OCI-LY7 (cell line): ENCODE results near the gene GPNMB. TPM values are rescaled to one million over a fixed set of nuclear protein-coding genes. Genes with fewer than 3 reads are reported as not detected.

ENCODE experiments used
- BruUV-seq: library from RNA; stranded (reverse); fragments of 400-500 nt; replicated peaks from 2 replicates; lab custom pipeline; 2021; lab: Mats Ljungman, UMichigan
- CTCF ChIA-PET: fragments of 300-600 bp; sonication (Branson Sonifier 250); formaldehyde crosslinking; loops from one replicate; lab custom pipeline; 2022; ENCODE audit warnings: antibody characterized with exemption; ENCODE audit not compliant: unreplicated experiment; lab: Charles Lee
- POLR2A ChIA-PET: fragments of 300-600 bp; sonication (Branson Sonifier 250); formaldehyde crosslinking; loops from one replicate; lab custom pipeline; 2022; ENCODE audit warnings: antibody characterized with exemption; lab: Charles Lee
- DNase-seq: peaks from one replicate; pipeline ENCODE4 v3.0.0-alpha.2; 2015; ENCODE audit warnings: low spot score
- H2AFZ ChIP-seq: fragments of 200-600 bp; sonication (generic), shearing (Covaris generic); 2 replicates; pipeline ENCODE4 v1.6.1; 2014; ENCODE audit warnings: mild to moderate bottlenecking, antibody characterized with exemption, low read length, moderate library complexity
- H3K27ac ChIP-seq: fragments of 200-600 bp; sonication (generic); 2 replicates; pipeline ENCODE4 v1.5.1; 2014; ENCODE audit warnings: mixed run types, low read depth, mild to moderate bottlenecking, moderate library complexity, low read length, inconsistent platforms; ENCODE audit not compliant: poor library complexity, severe bottlenecking
- H3K36me3 ChIP-seq: fragments of 200-600 bp; sonication (generic); 2 replicates; pipeline ENCODE4 v1.6.1; 2014; ENCODE audit warnings: mild to moderate bottlenecking, antibody characterized with exemption, low read length, moderate library complexity, mixed read lengths; ENCODE audit not compliant: insufficient read depth
- H3K4me1 ChIP-seq: fragments of 200-600 bp; sonication (generic); 2 replicates; pipeline ENCODE4 v1.5.1; 2014; ENCODE audit warnings: mild to moderate bottlenecking, low read length; ENCODE audit not compliant: insufficient read depth, poor library complexity, severe bottlenecking
- H3K4me2 ChIP-seq: fragments of 200-600 bp; sonication (generic); 2 replicates; pipeline ENCODE4 v1.6.1; 2014; ENCODE audit warnings: mild to moderate bottlenecking, low read length
- H3K4me3 ChIP-seq: fragments of 200-600 bp; sonication (generic); 2 replicates; pipeline ENCODE4 v1.5.1; 2014; ENCODE audit warnings: mild to moderate bottlenecking, low read depth, low read length; ENCODE audit not compliant: poor library complexity, severe bottlenecking
- H3K79me2 ChIP-seq: fragments of 200-600 bp; sonication (generic); 2 replicates; pipeline ENCODE4 v1.6.1; 2016; ENCODE audit warnings: low read depth, mild to moderate bottlenecking, low read length, moderate library complexity, mixed read lengths; ENCODE audit not compliant: insufficient read depth
- H3K9me2 ChIP-seq: fragments of 200-600 bp; sonication (generic); 2 replicates; pipeline ENCODE4 v1.6.1; 2016; ENCODE audit warnings: mild to moderate bottlenecking, low read length, mixed read lengths; ENCODE audit not compliant: insufficient read depth
- H3K9me3 ChIP-seq: fragments of 200-600 bp; sonication (generic); 2 replicates; pipeline ENCODE4 v1.6.1; 2014; ENCODE audit warnings: mild to moderate bottlenecking, mixed run types, low read length, mixed read lengths
- H4K20me1 ChIP-seq: fragments of 200-600 bp; sonication (generic); 2 replicates; pipeline ENCODE4 v1.6.1; 2014; ENCODE audit warnings: mild to moderate bottlenecking, antibody characterized with exemption, low read length, moderate library complexity, mixed read lengths; ENCODE audit not compliant: insufficient read depth
- CTCF ChIP-seq: fragments of 200-600 bp; sonication (generic); conservative IDR thresholded peaks from 2 replicates; pipeline ENCODE4 v1.5.1; 2014; ENCODE audit warnings: mild to moderate bottlenecking, antibody characterized with exemption, low read length, moderate library complexity, mixed read lengths
- EZH2phosphoT487 ChIP-seq: fragments of 200-600 bp; sonication (generic); IDR thresholded peaks from 2 replicates; pipeline ENCODE4 v1.6.1; 2018; ENCODE audit warnings: low read depth, borderline replicate concordance, mild to moderate bottlenecking, mixed run types, antibody characterized with exemption, low read length, moderate library complexity, mixed read lengths
- intact Hi-C: fragments of 100-400 bp; cut with micrococcal nuclease; formaldehyde crosslinking; loops from one replicate; pipeline ENCODE4 v1.10.0; 2022; ENCODE audit not compliant: unreplicated experiment
- total RNA-seq, 2 experiments: library from RNA; depleted of rRNA in 1 of 2; stranded (reverse); fragments of >200 nt in 1 of 2; shearing (Covaris generic) in 1 of 2; gene quantifications; 2 replicates each; pipeline ENCODE4 v1.2.3, GENCODE V29; 2014 to 2022

Gene GPNMB
- total RNA-seq, 2 experiments from 2014 or later = 1.4 to 3.5 TPM

DNA sequence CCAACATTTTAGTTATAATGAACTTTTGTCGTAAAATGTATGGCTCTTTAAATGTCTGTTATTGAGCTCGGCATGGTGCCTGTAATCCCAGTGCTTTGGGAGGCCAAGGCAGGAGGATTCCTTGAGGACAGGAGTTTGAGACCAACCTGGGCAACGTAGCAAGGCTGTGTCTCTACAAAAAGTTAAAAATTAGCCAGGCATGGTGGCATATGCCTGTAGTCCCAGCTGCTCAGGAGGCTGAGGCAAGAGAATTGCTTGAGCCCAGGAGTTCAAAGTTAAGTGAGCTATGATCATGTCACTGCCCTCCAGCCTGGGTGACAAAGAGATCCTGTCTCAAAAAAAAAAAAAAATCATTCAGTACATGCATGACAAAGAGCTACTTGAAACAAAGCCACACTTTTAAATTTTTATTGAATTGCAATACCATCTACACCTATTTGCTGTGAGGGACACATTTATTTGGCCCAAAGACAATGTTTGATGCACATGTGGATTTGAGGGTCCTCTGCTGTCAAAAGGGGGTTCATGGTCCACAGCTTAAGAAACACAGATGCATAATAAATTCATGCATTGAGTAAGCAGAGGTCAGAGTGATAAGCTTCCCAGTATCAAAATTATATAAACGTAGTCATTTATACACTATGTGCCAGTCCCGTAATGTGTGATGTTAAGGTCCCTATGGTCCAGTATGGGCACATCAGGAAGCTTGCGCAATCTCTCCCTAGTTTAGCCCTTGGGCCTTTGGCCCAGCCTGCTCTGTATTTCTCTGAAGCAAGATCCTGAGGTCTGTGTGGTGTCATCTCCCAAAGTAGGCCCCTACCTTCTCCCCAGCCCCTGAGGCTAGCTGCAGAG lies 48.2 kb downstream of the GPNMB start:
- Histone ChIP-seq H3K4me2 (no peak overlapping the region), H3K27ac (no peak overlapping the region), H2AFZ (no peak overlapping the region), H3K4me1 (peaks cover 4% of the 10 kb centered on the region), H4K20me1 (no peaks in the 10 kb centered on the region), H3K9me3 (no peaks in the 10 kb centered on the region), H3K9me2 (no peaks in the 10 kb centered on the region), H3K4me3 (no peak overlapping the region), H3K36me3 (no peaks in the 10 kb centered on the region), H3K79me2 (peaks cover 6% of the 10 kb centered on the region)
- intact Hi-C loops = no loop called here
- TF ChIP-seq CTCF (no peak), EZH2phosphoT487 (no peak)
- ChIA-PET POLR2A (interaction anchor here (0.6 to 1.5 kb wide), 7 partner anchors 9 to 245 kb away, joined by 3 to 7 read pairs (median 4); no protein-coding TSS in a partner anchor), CTCF (interaction anchor here (0.6 to 1.0 kb wide), 2 partner anchors 22 to 173 kb away, joined by 3 read pairs; no protein-coding TSS in a partner anchor)
- no TSS peak for BruUV-seq
- no peak for DNase-seq

- no peaks in the 10 kb centered on the region for H3K9me2 ChIP-seq
- 0 out of 2 replicates have a peak overlapping the region, but pooled peaks have one; percentile 1 for H2AFZ ChIP-seq
- no peaks in the 10 kb centered on the region for H3K9me3 ChIP-seq
- H3K4me2 ChIP-seq = no peak overlapping the region
- H3K36me3 ChIP-seq = no peaks in the 10 kb centered on the region
- no peak for TF ChIP-seq CTCF
- peaks cover 11% of the 10 kb centered on the region for H3K79me2 ChIP-seq
- DNase-seq = no peak
- no peak overlapping the region for H3K4me3 ChIP-seq
- BruUV-seq = no TSS peak
- H3K27ac ChIP-seq = no peak overlapping the region
- ChIA-PET CTCF (no interaction called here), POLR2A (interaction anchor here (0.9 to 1.5 kb wide), 4 partner anchors 8 to 245 kb away, joined by 4 to 7 read pairs (median 6); no protein-coding TSS in a partner anchor)
- intact Hi-C loops = no loop called here
- H3K4me1 ChIP-seq = peaks cover 6% of the 10 kb centered on the region
- H4K20me1 ChIP-seq = 0 out of 2 replicates have a peak, but pooled peaks cover under 1% of the 10 kb centered on the region
Observed at GRCh38 chr7:23295401-23295697, 48.8 kb downstream of the GPNMB start.
